ENCODE data around the gene RASA1.

- TF ChIP-seq CTCF (IDR thresholded peaks at IDR 0.05 in 2 of 3, conservative IDR thresholded peaks at IDR 0.05 in 1 of 3; ENCODE audit: borderline replicate concordance in 1 of 3, insufficient read depth in 1 of 3, low read depth in 2 of 3, low read length in 2 of 3) (no peak), YY1 (IDR thresholded peaks at IDR 0.05; ENCODE audit: extremely low read depth, insufficient replicate concordance, low read depth, low read length) (no peak), POLR2AphosphoS5 (IDR thresholded peaks at IDR 0.05; ENCODE audit: low read depth, low read length) (no peak), POLR2A (IDR thresholded peaks at IDR 0.05; ENCODE audit: borderline replicate concordance, extremely low read depth, insufficient read depth, insufficient read length) (no peak), SRF (IDR thresholded peaks at IDR 0.05; ENCODE audit: low read depth) (no peak), FOSL1 (IDR thresholded peaks at IDR 0.05; ENCODE audit: low read depth) (no peak), JUND (IDR thresholded peaks at IDR 0.05) (no peak), MAX (IDR thresholded peaks at IDR 0.05) (no peak)
Observed at GRCh38 chr5:87389296-87390034, 121.8 kb downstream of the RASA1 start.

All from HCT116 (cell line).